ENCODE results near the gene RFESD.
"Not testable (repeated sequence)": the region's sequence is repeated elsewhere in the genome, so short reads cannot be mapped to it uniquely, and the experiment has no call there.

The RFESD gene

GRCh38 chr5:95630394-95630917 is 16.1 kb upstream of the RFESD start:
- DNase-seq, result peak; percentile 49

- DNase-seq, result peak; percentile 92
Measured at GRCh38 chr5:95631255-95631958, 15.2 kb upstream of the RFESD start.

- DNase-seq, result peak; percentile 89
Measured at GRCh38 chr5:95631991-95632675, 14.4 kb upstream of the RFESD start.

- DNase-seq, result not testable (repeated sequence)
Measured at GRCh38 chr5:95632942-95633341, 13.6 kb upstream of the RFESD start.

GRCh38 chr5:95633671-95634070 is 12.9 kb upstream of the RFESD start:
- DNase-seq, result no peak

GRCh38 chr5:95634081-95634480 is 12.5 kb upstream of the RFESD start:
- DNase-seq, result no peak

- DNase-seq, result no peak
Measured at GRCh38 chr5:95638632-95639031, 7.9 kb upstream of the RFESD start.

GRCh38 chr5:95641741-95642220 is 4.8 kb upstream of the RFESD start:
- DNase-seq, result no peak

- DNase-seq, result no peak
Measured at GRCh38 chr5:95643152-95643551, 3.4 kb upstream of the RFESD start.

GRCh38 chr5:95644351-95645042 is 2.1 kb upstream of the RFESD start:
- DNase-seq, result peak; percentile 57

- DNase-seq, result not testable (repeated sequence)
Measured at GRCh38 chr5:95646226-95646568, 380 bp upstream of the RFESD start.

- peak; percentile 55 for DNase-seq
Measured at GRCh38 chr5:95647886-95648860, 1.6 kb downstream of the RFESD start.

- DNase-seq, result no peak
Measured at GRCh38 chr5:95649274-95649673, 2.7 kb downstream of the RFESD start.

GRCh38 chr5:95649842-95650620 is 3.5 kb downstream of the RFESD start:
- DNase-seq, result no peak

- no peak for DNase-seq
Measured at GRCh38 chr5:95652849-95653248, 6.3 kb downstream of the RFESD start.

- no peak for DNase-seq
Measured at GRCh38 chr5:95654196-95654595, 7.6 kb downstream of the RFESD start.

- no peak for DNase-seq
Measured at GRCh38 chr5:95655575-95655974, 9.0 kb downstream of the RFESD start.

- no peak for DNase-seq
Measured at GRCh38 chr5:95660060-95660459, 13.5 kb downstream of the RFESD start.

GRCh38 chr5:95662946-95663345 is 16.4 kb downstream of the RFESD start:
- DNase-seq, result no peak

GRCh38 chr5:95664204-95664786 is 17.7 kb downstream of the RFESD start:
- peak; percentile 56 for DNase-seq

- peak; percentile 43 for DNase-seq
Measured at GRCh38 chr5:95667061-95667618, 20.6 kb downstream of the RFESD start.

Data from suppressor macrophage treated with lipopolysaccharide for 4 hours (primary cell).